NCI-H446 treated with DMSO at 0.1 percent for 48 hours (cell line): Measurements from ENCODE around the gene TRIAP1.

Source experiments
- DNase-seq: peaks from one replicate; lab custom pipeline; 2025; lab: John Stamatoyannopoulos, UW

The TRIAP1 gene

DNA sequence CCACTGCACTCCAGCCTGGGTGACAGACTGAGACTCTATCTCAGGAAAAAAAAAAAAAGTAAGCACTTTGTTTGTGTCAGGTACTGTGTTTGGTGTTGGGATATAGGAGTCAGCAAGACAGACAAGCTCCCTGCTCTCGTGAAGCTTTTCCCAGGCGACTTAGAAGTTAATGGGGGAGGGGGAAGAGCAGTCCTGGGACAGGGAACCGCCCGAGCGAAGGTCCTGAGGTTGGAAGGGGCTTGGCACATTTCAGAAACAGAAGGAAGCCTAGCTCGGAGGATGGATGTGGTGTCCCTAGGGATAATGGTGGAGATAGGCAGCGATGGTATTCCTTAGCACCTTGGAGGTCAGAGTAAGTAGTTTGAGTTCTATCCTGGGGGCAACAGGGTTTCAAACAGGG is 16.8 kb downstream of the TRIAP1 start:
- no peak for DNase-seq

DNA sequence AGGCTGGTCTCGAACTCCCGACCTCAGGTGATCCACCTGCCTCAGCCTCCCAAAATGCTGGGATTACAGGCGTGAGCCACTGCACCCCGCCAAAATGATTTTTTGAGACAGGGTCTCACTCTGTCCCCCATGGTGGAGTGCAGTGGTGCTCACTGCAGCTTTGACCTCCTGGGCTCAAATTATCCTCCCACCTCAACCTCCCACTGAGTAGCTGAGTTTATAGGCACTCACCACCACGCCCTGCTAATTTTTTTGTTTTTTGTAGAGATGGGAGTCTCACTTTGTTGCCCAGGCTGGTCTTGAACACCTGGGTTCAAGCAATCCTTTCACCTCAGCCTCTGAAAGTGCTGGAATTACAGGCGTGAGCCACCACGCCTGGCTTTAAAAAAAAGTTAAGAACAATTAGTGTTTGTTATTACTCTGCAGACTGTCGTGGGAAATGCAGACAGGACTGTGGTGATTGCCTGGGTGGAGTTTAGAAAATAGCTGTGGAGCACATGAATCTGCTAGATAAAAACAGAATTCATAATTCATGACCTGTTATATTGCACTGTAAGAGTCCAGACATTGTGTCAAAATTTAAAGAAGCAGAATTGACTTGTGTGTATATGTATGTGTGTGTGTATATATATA is 17.5 kb downstream of the TRIAP1 start:
- DNase-seq, result no peak

DNA sequence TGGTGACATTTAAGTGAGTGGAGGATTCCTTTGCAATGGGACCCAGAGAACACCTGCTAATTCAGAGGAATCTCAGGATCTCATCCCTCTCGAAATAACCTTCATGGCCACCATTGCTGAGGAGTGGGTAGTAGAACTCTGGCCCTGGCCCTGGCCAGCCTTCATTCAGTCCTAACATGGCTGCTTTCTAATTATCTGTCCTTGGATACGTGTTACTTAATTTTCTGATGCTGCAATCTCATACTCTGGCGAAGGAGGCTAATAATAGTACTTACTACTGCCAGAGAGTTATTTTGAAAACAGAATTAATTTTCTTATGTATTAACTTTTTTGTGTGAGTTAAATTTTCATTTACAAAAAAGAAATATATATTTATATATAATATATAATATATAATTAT is 20.4 kb downstream of the TRIAP1 start:
- DNase-seq, result no peak

DNA sequence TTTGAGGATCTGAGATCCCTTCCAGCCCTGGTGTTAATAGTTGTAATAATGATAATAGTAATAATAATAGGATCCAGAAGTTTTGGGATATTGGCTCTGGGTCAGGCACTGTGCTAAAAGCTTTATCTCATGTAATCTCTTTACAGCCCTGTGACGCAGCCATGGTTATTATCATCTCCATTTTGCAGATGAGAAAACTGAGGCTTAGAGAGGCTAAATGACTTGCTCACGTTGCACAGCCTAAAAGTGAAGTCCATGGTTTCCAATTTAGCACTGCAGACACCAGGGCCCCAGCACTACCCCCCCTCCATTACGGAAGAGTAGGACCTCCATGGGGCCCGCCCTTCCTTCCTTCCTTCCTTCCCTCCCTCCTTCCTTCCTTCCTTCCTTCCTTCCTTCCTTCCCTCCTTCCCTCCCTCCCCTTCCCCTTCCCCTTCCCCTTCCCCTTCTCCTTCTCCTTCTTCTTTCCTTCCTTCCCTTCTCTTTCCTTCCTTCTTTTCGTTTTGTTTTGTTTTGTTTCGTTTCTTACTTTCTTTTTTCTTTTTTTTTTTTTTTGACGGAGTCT is 23.2 kb downstream of the TRIAP1 start:
- DNase-seq, result no peak

DNA sequence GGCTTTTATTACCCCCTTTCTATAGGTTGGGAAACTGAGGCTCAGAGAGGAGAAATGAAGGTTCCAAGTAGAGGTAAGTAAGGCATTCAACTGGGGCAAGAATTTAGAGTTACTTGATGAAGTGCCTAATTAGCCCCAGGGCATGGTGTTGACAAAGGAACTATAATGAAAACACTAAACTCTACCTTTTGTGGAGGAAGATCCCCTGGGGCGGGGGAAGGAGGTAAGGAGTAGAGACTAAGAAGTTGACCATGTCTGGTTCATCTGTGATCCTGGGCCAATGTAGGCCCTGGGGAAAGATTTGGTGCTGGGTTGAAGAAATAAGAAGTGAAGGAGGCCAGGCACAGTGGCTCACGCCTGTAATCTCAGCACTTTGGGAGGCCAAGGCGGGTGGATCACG is 24.5 kb downstream of the TRIAP1 start:
- no peak for DNase-seq

DNA sequence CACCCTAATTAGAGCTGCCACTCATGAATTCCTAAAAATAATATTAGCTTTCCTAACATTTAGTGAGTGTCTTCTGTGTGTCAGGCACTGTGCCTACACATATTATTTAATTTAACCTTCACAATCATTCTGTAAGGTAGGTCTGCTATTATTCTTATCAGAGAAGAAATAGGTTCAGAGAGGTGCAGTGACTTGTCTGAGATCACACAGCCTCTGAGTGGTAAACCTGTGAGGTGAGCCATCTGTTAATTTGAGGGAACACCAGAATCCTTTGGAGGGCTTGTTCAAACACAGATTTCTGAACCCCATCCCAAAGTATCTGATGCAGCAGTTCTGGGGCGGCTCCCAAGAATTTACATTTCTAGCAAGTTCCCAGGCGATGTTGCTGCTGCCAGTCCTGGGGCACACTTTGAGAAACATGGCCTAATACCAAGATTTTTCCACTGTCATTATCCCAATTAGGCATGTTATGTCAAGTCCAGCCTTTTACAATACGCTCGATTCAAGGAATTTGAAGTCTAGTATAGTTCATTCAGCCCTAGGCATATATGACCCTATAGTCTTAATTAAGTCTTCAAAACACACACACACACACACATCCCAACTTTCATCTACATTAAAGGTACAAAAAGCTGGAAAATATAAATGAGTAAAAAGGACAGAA is 28.1 kb downstream of the TRIAP1 start:
- no peak for DNase-seq

DNA sequence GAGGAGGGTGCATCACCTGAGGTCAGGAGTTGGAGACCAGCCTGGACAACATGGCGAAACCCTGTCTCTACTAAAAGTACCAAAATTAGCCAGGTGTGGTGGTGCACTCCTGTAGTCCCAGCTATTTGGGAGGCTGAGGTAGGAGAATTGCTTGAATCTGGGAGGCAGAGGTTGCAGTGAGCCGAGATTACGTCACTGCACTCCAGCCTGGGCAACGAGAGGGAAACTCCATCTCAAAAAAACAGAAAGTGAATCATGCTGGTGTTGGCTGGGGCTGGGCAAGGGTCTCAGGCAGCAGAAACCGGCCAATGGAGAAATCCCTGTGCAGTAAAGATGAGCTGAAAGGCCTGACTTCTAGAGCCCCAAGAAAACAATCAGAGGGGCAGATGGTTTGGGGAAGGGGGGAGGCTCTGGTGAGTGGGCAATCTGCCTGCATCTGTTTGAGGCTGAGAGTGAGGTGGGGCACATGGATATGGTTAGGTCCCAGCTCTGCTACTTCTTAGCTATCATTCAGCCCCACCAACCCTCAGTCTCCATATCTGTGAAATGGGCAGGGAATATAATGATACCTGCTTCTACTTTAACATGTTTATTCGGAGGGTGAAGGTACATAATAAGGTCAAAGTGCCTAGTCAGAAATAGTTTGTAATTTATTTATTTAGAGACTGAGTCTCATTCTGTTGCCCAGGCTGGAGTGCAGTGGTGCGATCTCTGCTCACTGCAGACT is 29.5 kb downstream of the TRIAP1 start:
- no peak for DNase-seq

DNA sequence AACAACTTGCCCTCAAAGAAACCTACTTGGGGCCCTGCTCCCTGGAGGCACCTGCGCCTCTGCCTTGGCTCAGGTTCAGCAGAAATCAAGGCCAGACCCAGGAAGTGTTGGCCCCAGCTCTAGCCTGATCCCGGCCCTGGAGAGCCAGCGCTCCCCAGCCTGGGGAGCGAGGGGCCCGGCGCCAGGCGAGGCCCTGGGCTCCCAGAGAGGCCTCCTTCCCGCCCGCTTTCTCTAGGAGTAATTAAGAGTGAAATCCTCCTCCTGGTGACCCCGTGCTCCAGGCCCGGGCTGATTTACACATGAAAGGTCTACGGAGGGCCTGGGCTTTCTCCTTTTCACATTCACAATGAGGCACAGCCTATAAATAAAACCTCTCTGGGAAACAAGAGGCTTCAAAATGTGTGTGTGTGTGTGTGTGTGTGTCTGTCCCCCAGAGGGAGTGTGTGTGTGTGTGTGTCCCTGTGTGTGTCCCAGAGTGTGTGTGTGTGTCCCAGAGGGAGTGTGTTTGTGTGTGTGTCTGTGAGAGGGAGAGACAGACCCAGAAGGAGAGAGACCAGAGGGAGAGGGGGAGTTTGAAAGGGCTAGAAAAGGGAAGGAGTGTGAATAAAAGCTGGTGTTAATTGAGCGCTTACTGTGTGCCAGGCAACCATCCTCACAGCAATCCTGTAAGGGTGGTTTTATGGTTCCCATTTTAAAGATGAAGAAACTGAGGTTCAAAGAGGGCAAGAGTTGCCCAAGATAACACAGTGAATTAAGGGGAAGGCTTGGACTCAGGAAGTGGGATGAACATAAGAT is 32.1 kb downstream of the TRIAP1 start:
- DNase-seq, result no peak

DNA sequence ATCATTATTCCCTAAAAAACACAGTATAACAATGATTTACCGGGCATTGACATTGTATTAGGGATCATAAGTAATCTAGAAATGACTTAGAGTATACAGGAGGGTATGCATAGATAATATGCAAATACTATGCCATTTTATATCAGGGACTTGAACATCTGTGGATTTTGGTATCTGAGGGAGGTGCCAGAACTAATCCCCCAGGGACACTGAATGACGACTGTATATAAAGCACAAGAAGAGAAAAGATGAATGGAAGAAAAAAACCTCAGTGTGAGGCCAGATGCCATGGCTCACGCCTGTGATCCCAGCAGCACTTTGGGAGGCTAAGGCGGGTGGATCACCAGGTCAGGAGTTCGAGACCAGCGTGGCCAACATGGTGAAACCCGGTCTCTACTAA is 33.8 kb downstream of the TRIAP1 start:
- DNase-seq, result no peak

DNA sequence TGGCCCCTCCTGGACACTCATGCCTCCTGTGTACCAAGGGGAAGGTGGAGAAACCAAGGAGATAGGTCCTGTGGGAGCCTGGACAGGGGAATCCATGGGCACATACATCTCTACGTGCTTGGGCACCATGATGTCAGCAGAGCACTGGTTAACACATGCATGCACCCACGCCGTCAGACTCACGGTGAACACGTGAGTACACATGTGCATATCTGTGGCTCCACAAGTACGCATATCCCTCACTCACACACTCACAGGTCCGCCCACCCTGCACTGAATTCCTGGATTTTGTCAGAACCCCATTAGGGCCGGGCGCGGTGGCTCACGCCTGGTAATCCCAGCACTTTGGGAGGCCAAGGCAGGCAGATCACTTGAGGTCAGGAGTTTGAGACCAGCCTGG is 37.4 kb downstream of the TRIAP1 start:
- no peak for DNase-seq

DNA sequence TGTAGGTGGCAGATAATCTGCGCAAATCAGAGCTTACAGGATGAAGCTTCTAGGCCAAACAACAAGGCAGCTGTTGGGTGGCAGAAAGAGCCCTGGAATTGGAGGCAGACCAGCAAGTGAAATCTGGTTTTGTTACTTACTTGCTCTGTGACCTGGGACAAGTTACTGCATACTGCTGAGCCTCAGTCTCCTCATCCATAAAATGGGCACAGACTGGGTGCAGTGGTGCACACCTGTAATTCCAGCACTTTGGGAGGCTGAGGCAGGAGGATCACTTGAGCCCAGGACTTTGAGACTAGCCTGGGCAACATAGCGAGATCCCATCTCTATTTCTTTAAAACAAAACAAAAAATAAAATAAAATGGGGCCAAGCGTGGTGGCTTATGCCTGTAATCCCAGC is 39.6 kb downstream of the TRIAP1 start:
- no peak for DNase-seq

DNA sequence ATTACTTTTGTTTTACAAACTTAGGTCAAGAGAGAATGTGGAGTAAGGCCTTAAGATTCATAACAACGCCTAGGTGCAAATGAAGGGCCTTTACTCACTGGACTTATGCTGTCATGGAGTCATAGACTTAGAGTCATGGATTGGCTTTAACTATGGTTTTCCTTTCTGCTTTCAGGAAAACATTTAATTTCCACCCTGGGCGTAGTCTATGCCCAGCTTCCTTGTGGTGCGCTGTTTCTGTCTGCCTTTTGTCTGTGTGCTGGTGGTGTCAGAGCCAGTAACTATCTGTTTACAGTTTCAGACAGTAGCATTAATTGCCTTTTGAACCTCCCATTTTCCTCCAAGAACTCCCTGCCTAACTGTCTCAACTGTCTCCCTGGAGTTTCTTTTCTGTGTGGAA is 40.1 kb downstream of the TRIAP1 start:
- DNase-seq, result no peak

DNA sequence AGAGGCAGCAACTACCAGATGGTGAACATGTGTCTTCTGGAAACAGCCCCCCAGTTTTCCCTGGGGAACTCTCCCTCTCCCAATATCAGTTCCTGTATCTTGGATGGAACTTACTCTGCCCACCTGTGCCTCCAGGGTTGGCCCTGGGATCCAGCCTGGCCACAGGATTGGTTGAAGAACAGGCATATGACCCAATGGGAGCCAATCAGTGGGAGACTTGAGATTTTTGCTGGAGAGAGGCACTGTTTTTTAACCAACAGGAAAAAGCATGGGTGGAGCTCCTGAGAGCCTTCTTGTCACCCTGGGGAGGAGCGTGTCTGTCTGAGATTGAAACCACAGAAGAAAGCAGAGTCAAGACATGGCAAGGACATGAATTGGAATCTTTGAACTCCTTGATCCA is 41.9 kb downstream of the TRIAP1 start:
- no peak for DNase-seq

DNA sequence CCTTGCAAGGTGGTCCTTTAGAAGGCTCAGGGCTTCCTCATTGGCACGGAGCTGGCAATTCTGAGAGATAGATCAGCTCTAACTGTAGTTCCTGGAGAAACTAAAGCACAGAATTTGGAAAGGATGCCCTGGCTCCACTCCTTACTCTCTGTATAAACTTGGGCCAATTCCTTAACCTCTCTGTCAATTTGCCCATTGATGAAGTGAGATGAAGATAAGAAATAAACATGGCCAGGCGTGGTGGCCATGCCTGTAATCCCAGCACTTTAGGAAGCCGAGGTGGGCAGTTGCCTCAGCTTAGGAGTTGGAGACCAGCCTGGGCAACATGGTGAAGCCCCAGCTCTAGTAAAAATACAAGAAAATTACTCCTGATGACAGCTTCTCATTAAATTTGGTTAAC is 42.3 kb downstream of the TRIAP1 start:
- DNase-seq, result no peak

DNA sequence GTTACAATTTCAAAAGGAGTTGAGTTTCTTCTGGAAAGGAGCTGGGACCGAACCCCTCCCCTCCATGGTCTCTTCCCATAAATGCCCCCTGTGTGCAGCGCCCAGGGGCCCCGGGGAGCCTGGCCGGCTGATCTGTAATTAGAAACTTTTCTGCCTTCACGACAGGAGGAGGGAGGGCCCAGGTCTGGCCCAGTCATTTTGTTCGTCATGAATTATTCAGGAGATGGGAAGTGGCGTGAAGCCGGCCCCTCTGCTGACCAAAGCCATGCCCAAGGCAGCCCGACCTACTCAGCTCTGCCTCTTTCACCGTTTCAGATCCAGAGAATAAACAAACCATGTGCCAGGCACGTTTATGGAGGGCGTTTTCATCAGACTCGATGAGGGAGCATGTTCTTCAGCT is 44.0 kb downstream of the TRIAP1 start:
- no peak for DNase-seq

DNA sequence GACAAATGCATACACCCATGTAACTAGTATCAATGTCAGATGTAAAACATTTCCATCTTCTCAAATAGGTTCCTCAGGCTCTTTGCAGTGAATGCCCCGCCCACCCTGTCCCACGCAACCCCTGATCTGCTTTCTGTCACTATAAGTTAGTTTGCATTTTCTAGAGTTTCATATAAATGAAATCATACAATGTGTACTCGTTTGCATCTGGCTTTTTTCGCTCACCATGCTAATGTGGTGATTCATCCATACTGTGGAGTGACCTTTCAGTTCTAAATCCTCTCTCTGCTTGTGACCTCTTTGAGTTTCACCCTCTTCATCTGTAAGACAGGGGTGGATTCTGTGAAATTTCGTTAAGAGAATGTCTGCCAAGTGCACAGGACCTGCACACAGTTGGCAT is 46.7 kb downstream of the TRIAP1 start:
- DNase-seq, result no peak

DNA sequence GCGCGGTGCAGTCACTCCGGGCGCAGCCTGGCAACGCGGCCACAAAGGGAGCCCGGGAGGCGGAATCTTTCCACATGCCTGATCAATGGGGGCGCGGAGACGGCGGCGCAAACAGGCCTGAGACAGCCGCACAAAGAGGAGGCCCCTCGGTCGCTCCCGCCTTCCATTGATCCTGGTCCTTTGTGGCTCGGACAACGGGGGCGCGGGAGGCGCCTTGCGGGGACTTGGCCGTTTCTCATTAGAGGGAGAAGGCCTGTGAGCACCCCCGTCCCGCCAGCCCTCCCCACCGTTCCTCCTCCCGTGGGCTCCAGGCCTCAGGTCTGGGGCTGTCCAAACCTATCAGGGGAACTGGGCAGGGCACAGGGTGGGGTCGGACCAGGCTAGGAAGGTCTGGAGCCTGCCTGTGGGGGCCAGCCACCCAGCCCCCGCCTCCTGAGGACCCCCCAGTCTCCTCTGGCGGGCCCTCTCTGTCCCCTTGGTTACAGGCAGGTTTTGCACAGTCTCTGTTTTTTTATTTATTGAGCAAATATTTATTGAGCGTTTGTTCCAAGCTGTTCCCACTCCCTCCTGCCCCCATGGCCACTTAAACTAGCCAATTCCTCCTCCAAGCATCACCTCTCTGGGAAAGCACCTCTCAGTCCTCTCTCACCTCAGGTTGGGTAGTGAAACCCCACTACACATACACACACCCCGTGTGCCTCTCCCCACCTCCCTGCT is 48.2 kb downstream of the TRIAP1 start:
- DNase-seq, result no peak

DNA sequence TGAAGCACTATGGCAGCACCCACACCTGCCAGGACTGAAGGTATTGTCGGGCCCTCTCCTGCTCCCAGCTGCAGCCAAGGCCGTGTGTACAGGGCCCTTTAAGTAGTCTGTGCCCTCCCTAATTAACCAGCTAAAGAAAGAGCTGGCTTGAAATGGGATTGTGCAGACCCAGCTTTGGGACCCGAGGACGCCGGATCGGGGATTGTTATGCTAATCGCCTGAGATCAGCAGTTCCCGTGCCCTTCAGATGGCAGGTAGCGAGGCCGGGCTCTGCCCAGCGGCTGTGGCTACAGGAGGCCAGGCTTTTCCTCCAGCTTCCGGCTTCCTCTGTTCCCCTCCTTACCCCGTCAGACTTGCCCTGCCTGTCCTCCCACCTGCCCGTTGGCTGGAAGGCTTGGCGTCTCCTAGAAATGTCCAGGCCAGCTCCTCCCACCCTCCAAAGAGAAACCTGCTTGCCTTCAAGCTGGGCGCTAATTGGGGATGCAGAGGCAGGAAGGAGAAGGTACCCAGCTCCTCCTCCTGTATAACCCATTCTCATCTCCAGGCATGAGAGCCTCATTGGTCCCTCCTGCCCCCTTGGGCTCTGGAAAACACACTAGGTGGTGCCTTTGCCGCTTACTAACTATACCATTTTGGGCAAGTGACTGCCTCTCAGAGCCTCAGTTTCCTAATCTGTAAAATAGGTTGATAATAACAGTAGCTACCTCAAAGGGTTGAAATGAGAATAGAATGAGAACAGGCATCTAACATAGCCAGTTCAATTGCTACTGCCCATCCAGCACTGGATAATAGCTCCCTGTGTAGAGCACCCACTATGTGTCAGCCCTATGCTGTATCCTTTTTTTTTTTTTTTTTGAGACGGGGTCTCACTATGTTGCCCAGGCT is 51.5 kb downstream of the TRIAP1 start:
- DNase-seq, result no peak
